Measurements from ENCODE around the gene PPP1R12B. TPM values are rescaled to one million over a fixed set of nuclear protein-coding genes. Genes with fewer than 3 reads are reported as not detected.

Gene PPP1R12B
- total and polyA plus RNA-seq, 2 experiments from 2014 or later = 13.2 to 13.8 TPM

DNA sequence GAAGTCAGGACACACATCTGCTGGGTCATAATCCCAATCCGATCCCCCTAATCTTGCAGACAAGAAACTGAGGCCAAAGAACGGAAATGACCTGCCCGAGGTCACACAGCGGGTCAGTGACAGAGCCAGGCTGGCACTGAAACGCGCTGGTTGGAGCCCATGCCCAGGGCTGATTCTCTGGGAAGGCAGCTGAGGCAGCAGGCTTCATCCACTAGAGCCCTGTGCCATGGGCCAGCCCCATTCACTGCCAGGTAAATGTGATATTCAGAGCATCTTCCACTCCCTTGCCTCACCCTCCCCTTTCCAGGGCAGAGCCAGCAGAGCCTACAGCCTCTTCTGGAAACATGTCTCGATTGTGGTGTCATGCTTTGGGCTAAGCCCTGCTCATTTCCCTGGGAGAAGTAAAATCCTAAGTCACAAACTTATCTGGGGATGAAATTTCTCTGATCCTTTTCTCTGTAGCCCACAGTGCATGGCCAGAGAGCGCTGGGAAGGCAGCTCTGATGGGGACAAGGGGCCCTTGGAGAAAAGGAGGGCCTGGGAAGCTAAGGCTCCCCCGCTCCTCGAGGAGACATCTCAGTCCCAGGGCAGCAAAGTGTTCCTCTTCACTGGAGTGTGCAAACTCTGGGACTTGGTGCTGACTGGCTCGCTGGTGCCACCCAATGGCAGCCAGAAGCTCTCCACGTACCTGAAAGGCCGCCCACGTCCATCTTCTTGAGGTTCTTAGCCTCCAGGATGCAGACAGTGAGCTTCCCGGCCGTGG lies 251.4 kb downstream of the PPP1R12B start:
- H3F3A ChIP-seq (replicated peaks; ENCODE audit: low read depth) = no peaks in the 10 kb centered on the region
- H3K27ac Mint-ChIP-seq = no peak overlapping the region
- H3K9me3 Mint-ChIP-seq = no peaks in the 10 kb centered on the region
- no peaks in the 10 kb centered on the region for H3K27me3 ChIP-seq (ENCODE audit: insufficient read depth)
- H3K36me3 ChIP-seq (ENCODE audit: insufficient read depth) = no peaks in the 10 kb centered on the region
- H3K4me3 ChIP-seq = no peak overlapping the region
- H3K4me3 Mint-ChIP-seq = no peak overlapping the region
- no peaks in the 10 kb centered on the region for H3K4me1 Mint-ChIP-seq
- no peak overlapping the region for H3K27ac ChIP-seq (ENCODE audit: low read depth)
- no peaks in the 10 kb centered on the region; the same call in 1 of the 2 replicates for H3K9me2 ChIP-seq (ENCODE audit: insufficient read depth)
- H3K4me2 ChIP-seq = no peak overlapping the region
- ATAC-seq (peak; percentile 97), DNase-seq (ENCODE audit: low spot score) (peak; percentile 83)
- H3K36me3 Mint-ChIP-seq (ENCODE audit: low read depth) = peaks cover 8% of the 10 kb centered on the region; the same call in 2 of the 3 replicates
- no peak overlapping the region for H2AFZ ChIP-seq
- H4K20me1 ChIP-seq (replicated peaks; ENCODE audit: insufficient read depth) = no peaks in the 10 kb centered on the region; the same call in 1 of the 2 replicates
- no peaks in the 10 kb centered on the region for H3K4me1 ChIP-seq (ENCODE audit: insufficient read depth)
- peaks cover 9% of the 10 kb centered on the region for H3K27me3 Mint-ChIP-seq (ENCODE audit: insufficient read depth, low read depth, poor library complexity)
- no peaks in the 10 kb centered on the region for H3K79me2 ChIP-seq (replicated peaks; ENCODE audit: insufficient read depth)
- TF ChIP-seq ZNF114 (CRISPR knock-in tag; IDR thresholded peaks at IDR 0.05) (no peak), JUNB (IDR thresholded peaks at IDR 0.05; ENCODE audit: unreplicated experiment) (no peak), ZNF462 (CRISPR knock-in tag; IDR thresholded peaks at IDR 0.05) (0 out of 2 replicates have a peak, but pooled peaks have one; percentile 20)
- TF ChIP-seq, protein P1, sequence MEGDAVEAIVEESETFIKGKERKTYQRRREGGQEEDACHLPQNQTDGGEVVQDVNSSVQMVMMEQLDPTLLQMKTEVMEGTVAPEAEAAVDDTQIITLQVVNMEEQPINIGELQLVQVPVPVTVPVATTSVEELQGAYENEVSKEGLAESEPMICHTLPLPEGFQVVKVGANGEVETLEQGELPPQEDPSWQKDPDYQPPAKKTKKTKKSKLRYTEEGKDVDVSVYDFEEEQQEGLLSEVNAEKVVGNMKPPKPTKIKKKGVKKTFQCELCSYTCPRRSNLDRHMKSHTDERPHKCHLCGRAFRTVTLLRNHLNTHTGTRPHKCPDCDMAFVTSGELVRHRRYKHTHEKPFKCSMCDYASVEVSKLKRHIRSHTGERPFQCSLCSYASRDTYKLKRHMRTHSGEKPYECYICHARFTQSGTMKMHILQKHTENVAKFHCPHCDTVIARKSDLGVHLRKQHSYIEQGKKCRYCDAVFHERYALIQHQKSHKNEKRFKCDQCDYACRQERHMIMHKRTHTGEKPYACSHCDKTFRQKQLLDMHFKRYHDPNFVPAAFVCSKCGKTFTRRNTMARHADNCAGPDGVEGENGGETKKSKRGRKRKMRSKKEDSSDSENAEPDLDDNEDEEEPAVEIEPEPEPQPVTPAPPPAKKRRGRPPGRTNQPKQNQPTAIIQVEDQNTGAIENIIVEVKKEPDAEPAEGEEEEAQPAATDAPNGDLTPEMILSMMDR (conservative IDR thresholded peaks at IDR 0.05; ENCODE audit: low read depth in 2 of 2) = peak; percentile 70 to 95
